ENCODE data around the gene CHL1. TPM values are rescaled to one million over a fixed set of nuclear protein-coding genes. Genes with fewer than 3 reads are reported as not detected.

The CHL1 gene
- total RNA-seq, 1 experiment from 2014 or later: not detected

GRCh38 chr3:453106-453505 is 256.5 kb downstream of the CHL1 start:
- no peak overlapping the region for H3K4me3 ChIP-seq (ENCODE audit: low read depth, low read length)
- no peak for TF ChIP-seq CTCF (IDR thresholded peaks at IDR 0.05; ENCODE audit: insufficient read depth in 1 of 2, low read depth in 1 of 2, low read length in 1 of 2, severe bottlenecking in 1 of 2, unreplicated experiment in 1 of 2)
- no peak for DNase-seq
- no peaks in the 10 kb centered on the region for H3K9me3 Mint-ChIP-seq (ENCODE audit: unreplicated experiment)
- H3K36me3 ChIP-seq (ENCODE audit: control insufficient read depth, insufficient read depth, low read length): no peaks in the 10 kb centered on the region
- H3K36me3 Mint-ChIP-seq (ENCODE audit: insufficient read depth, unreplicated experiment): no peaks in the 10 kb centered on the region
- no peaks in the 10 kb centered on the region for H3K27me3 ChIP-seq (replicated peaks; ENCODE audit: control insufficient read depth, insufficient read depth, low read length)
- H3K4me3 Mint-ChIP-seq (ENCODE audit: unreplicated experiment): no peak overlapping the region
- intact Hi-C loops (cut with micrococcal nuclease; ENCODE audit: unreplicated experiment): no loop called here
- no TSS peak for BruUV-seq (replicated peaks)
- ChIA-PET CTCF (no interaction called here), POLR2A (no interaction called here)
- H3K27me3 Mint-ChIP-seq (ENCODE audit: insufficient read depth, unreplicated experiment): no peaks in the 10 kb centered on the region
- peaks cover 8% of the 10 kb centered on the region; the same call in 1 of the 2 replicates for H3K4me1 ChIP-seq
- H3K4me1 Mint-ChIP-seq (ENCODE audit: low read depth, unreplicated experiment): no peaks in the 10 kb centered on the region
- no peaks in the 10 kb centered on the region for H3K9me3 ChIP-seq
- no peak overlapping the region for H3K27ac Mint-ChIP-seq (ENCODE audit: unreplicated experiment)

GRCh38 chr3:454986-455385 is 258.4 kb downstream of the CHL1 start:
- Mint-ChIP-seq H3K9me3 (ENCODE audit: unreplicated experiment) (no peaks in the 10 kb centered on the region), H3K27ac (ENCODE audit: unreplicated experiment) (no peak overlapping the region), H3K4me3 (ENCODE audit: unreplicated experiment) (no peak overlapping the region), H3K36me3 (ENCODE audit: insufficient read depth, unreplicated experiment) (no peaks in the 10 kb centered on the region), H3K4me1 (ENCODE audit: low read depth, unreplicated experiment) (no peaks in the 10 kb centered on the region), H3K27me3 (ENCODE audit: insufficient read depth, unreplicated experiment) (no peaks in the 10 kb centered on the region)
- CTCF ChIA-PET: no interaction called here
- H3K27me3 ChIP-seq (replicated peaks; ENCODE audit: control insufficient read depth, insufficient read depth, low read length): no peaks in the 10 kb centered on the region
- no peaks in the 10 kb centered on the region for H3K36me3 ChIP-seq (ENCODE audit: control insufficient read depth, insufficient read depth, low read length)
- BruUV-seq (replicated peaks): no TSS peak
- H3K9me3 ChIP-seq: no peaks in the 10 kb centered on the region
- intact Hi-C loops (cut with micrococcal nuclease; ENCODE audit: unreplicated experiment): no loop called here
- POLR2A ChIA-PET: no interaction called here
- no peak for DNase-seq
- no peak overlapping the region for H3K4me3 ChIP-seq (ENCODE audit: low read depth, low read length)
- no peak for TF ChIP-seq CTCF (IDR thresholded peaks at IDR 0.05; ENCODE audit: insufficient read depth in 1 of 2, low read depth in 1 of 2, low read length in 1 of 2, severe bottlenecking in 1 of 2, unreplicated experiment in 1 of 2)
- peaks cover 8% of the 10 kb centered on the region; the same call in 1 of the 2 replicates for H3K4me1 ChIP-seq

- Histone ChIP-seq H3K9me3 (no peaks in the 10 kb centered on the region), H3K27me3 (replicated peaks; ENCODE audit: control insufficient read depth, insufficient read depth, low read length) (no peaks in the 10 kb centered on the region)
- H3K4me1 Mint-ChIP-seq (ENCODE audit: low read depth, unreplicated experiment): no peaks in the 10 kb centered on the region
Measured at GRCh38 chr3:458124-458523, 261.6 kb downstream of the CHL1 start.

More at GRCh38 chr3:458124-458523, 261.6 kb downstream of the CHL1 start:
- H3K4me3 ChIP-seq (ENCODE audit: low read depth, low read length): no peak overlapping the region
- H3K36me3 ChIP-seq (ENCODE audit: control insufficient read depth, insufficient read depth, low read length): no peaks in the 10 kb centered on the region
- TF ChIP-seq CTCF (IDR thresholded peaks at IDR 0.05; ENCODE audit: insufficient read depth in 1 of 2, low read depth in 1 of 2, low read length in 1 of 2, severe bottlenecking in 1 of 2, unreplicated experiment in 1 of 2): no peak
- Mint-ChIP-seq H3K27me3 (ENCODE audit: insufficient read depth, unreplicated experiment) (no peaks in the 10 kb centered on the region), H3K9me3 (ENCODE audit: unreplicated experiment) (no peaks in the 10 kb centered on the region), H3K36me3 (ENCODE audit: insufficient read depth, unreplicated experiment) (no peaks in the 10 kb centered on the region), H3K4me3 (ENCODE audit: unreplicated experiment) (no peak overlapping the region), H3K27ac (ENCODE audit: unreplicated experiment) (no peak overlapping the region)
- peaks cover 8% of the 10 kb centered on the region; the same call in 1 of the 2 replicates for H3K4me1 ChIP-seq
- BruUV-seq (replicated peaks): no TSS peak
- POLR2A ChIA-PET: no interaction called here
- intact Hi-C loops (cut with micrococcal nuclease; ENCODE audit: unreplicated experiment): no loop called here
- CTCF ChIA-PET: no interaction called here
- no peak for DNase-seq
